Smooth muscle cell (in vitro differentiated cells): ENCODE data around the gene FZD7. TPM values are rescaled to one million over a fixed set of nuclear protein-coding genes. Genes with fewer than 3 reads are reported as not detected.

Experiments used
- DNase-seq: peaks from one replicate; lab custom pipeline; 2025; ENCODE audit not compliant: unreplicated experiment; lab: John Stamatoyannopoulos, UW
- H2AFZ ChIP-seq: fragments of 200-600 bp; sonication (generic); 2 replicates; pipeline ENCODE4 v1.6.0; 2016; ENCODE audit warnings: antibody characterized with exemption, low read depth, mild to moderate bottlenecking
- H3F3A ChIP-seq: fragments of 200-600 bp; sonication (generic); 2 replicates; pipeline ENCODE4 v1.6.0; 2017; ENCODE audit warnings: antibody characterized with exemption, low read depth
- H3K27ac ChIP-seq: fragments of 200-600 bp; sonication (generic); 2 replicates; pipeline ENCODE4 v1.5.1; 2016; ENCODE audit warnings: low read depth, mild to moderate bottlenecking
- H3K27me3 ChIP-seq: fragments of 200-600 bp; sonication (generic); 2 replicates; pipeline ENCODE4 v1.6.1; 2016; ENCODE audit warnings: low read depth, mild to moderate bottlenecking
- H3K36me3 ChIP-seq: fragments of 200-600 bp; sonication (generic); 2 replicates; pipeline ENCODE4 v1.5.1; 2016; ENCODE audit warnings: low read depth
- H3K4me1 ChIP-seq: fragments of 200-600 bp; sonication (generic); 2 replicates; pipeline ENCODE4 v1.5.1; 2016; ENCODE audit warnings: low read depth
- H3K4me2 ChIP-seq: fragments of 200-600 bp; sonication (generic); 2 replicates; pipeline ENCODE4 v1.6.0; 2016; ENCODE audit warnings: mild to moderate bottlenecking
- H3K4me3 ChIP-seq: fragments of 200-600 bp; sonication (generic); 2 replicates; pipeline ENCODE4 v1.5.1; 2016; ENCODE audit warnings: mild to moderate bottlenecking
- H3K79me2 ChIP-seq: fragments of 200-600 bp; sonication (generic); 2 replicates; pipeline ENCODE4 v1.6.0; 2016; ENCODE audit warnings: low read depth, mild to moderate bottlenecking
- H3K9ac ChIP-seq: fragments of 200-600 bp; sonication (generic); 2 replicates; pipeline ENCODE4 v1.6.0; 2016; ENCODE audit warnings: low read depth
- H3K9me3 ChIP-seq: fragments of 200-600 bp; sonication (generic); replicated peaks from 2 replicates; pipeline ENCODE4 v1.5.1; 2016; ENCODE audit warnings: low read depth
- H4K20me1 ChIP-seq: fragments of 200-600 bp; sonication (generic); 2 replicates; pipeline ENCODE4 v1.6.0; 2016; ENCODE audit warnings: low read depth
- CTCF ChIP-seq: fragments of 200-600 bp; sonication (generic); IDR thresholded peaks from 2 replicates; pipeline ENCODE4 v1.5.1; 2017; ENCODE audit warnings: borderline replicate concordance, mild to moderate bottlenecking, antibody characterized with exemption; ENCODE audit not compliant: insufficient read depth, poor library complexity, severe bottlenecking
- WGBS: methylation state at CpG from one replicate; pipeline ENCODE4 v1.1.7; 2016; ENCODE audit warnings: low lambda C conversion rate; 5-methylcytosine and 5-hydroxymethylcytosine counted together
- polyA plus RNA-seq: library from polyadenylated mRNA; unstranded; fragments of >200 nt; fragmentation: Nextera tagmentation; extraction: Ambion mirVana; gene quantifications from 2 replicates; pipeline ENCODE4 v1.2.1, GENCODE V29; 2016
- total RNA-seq: library from RNA; depleted of rRNA; stranded (reverse); fragments of >200 nt; gene quantifications from 2 replicates; pipeline ENCODE4 v1.2.3, GENCODE V29; 2014

FZD7 gene
- total and polyA plus RNA-seq, 2 experiments from 2014 or later, result 14.8 to 17.0 TPM

- Histone ChIP-seq H3K9ac (no peak overlapping the region), H3K27ac (peak overlapping the region; percentile 53), H3K4me3 (no peak overlapping the region), H3F3A (no peaks in the 10 kb centered on the region), H3K36me3 (no peaks in the 10 kb centered on the region), H3K4me1 (peaks cover 26% of the 10 kb centered on the region), H3K9me3 (no peaks in the 10 kb centered on the region), H4K20me1 (no peaks in the 10 kb centered on the region), H2AFZ (peak overlapping the region; percentile 58), H3K4me2 (no peak overlapping the region), H3K79me2 (no peaks in the 10 kb centered on the region), H3K27me3 (no peaks in the 10 kb centered on the region)
- DNase-seq, result no peak
- WGBS, result 49% methylated on average over 8 of the region's 8 CpGs
- no peak for TF ChIP-seq CTCF
These were observed 36.9 kb upstream of the FZD7 start for GRCh38 chr2:201996679-201997314.

GRCh38 chr2:201999279-201999678 is 34.4 kb upstream of the FZD7 start:
- no peak overlapping the region for H3K27ac ChIP-seq
- H3K4me2 ChIP-seq, result no peak overlapping the region
- H3K27me3 ChIP-seq, result no peaks in the 10 kb centered on the region
- H3K4me1 ChIP-seq, result peaks cover 26% of the 10 kb centered on the region
- no peaks in the 10 kb centered on the region for H4K20me1 ChIP-seq
- H3K4me3 ChIP-seq, result no peak overlapping the region
- WGBS, result 93% methylated on average over 7 of the region's 7 CpGs
- no peak for DNase-seq
- no peak overlapping the region for H3K9ac ChIP-seq
- TF ChIP-seq CTCF, result no peak
- H3K79me2 ChIP-seq, result no peaks in the 10 kb centered on the region
- H2AFZ ChIP-seq, result no peak overlapping the region
- H3K9me3 ChIP-seq, result no peaks in the 10 kb centered on the region
- H3K36me3 ChIP-seq, result no peaks in the 10 kb centered on the region
- H3F3A ChIP-seq, result no peaks in the 10 kb centered on the region

GRCh38 chr2:202001826-202002225 is 31.8 kb upstream of the FZD7 start:
- H3K9ac ChIP-seq, result no peak overlapping the region
- no peaks in the 10 kb centered on the region for H3K36me3 ChIP-seq
- H3K27ac ChIP-seq, result no peak overlapping the region
- H3K4me1 ChIP-seq, result peaks cover 7% of the 10 kb centered on the region
- no peaks in the 10 kb centered on the region for H3K79me2 ChIP-seq
- no peak overlapping the region for H3K4me2 ChIP-seq
- WGBS, result 92% methylated on average over 2 of the region's 2 CpGs
- no peaks in the 10 kb centered on the region for H3K9me3 ChIP-seq
- H3F3A ChIP-seq, result no peaks in the 10 kb centered on the region
- no peak for TF ChIP-seq CTCF
- no peaks in the 10 kb centered on the region for H3K27me3 ChIP-seq
- no peak for DNase-seq
- no peaks in the 10 kb centered on the region for H4K20me1 ChIP-seq
- no peak overlapping the region for H3K4me3 ChIP-seq
- H2AFZ ChIP-seq, result no peak overlapping the region

GRCh38 chr2:202002381-202002780 is 31.3 kb upstream of the FZD7 start:
- WGBS, result 81% methylated on average over 6 of the region's 6 CpGs
- H3K79me2 ChIP-seq, result no peaks in the 10 kb centered on the region
- TF ChIP-seq CTCF, result no peak

More at GRCh38 chr2:202002381-202002780, 31.3 kb upstream of the FZD7 start:
- no peaks in the 10 kb centered on the region for H3F3A ChIP-seq
- no peak overlapping the region for H3K27ac ChIP-seq
- no peak overlapping the region for H3K9ac ChIP-seq
- no peaks in the 10 kb centered on the region for H3K27me3 ChIP-seq
- no peak overlapping the region for H3K4me2 ChIP-seq
- no peaks in the 10 kb centered on the region for H4K20me1 ChIP-seq
- H3K36me3 ChIP-seq, result no peaks in the 10 kb centered on the region
- H3K4me3 ChIP-seq, result no peak overlapping the region
- no peak overlapping the region for H2AFZ ChIP-seq
- H3K9me3 ChIP-seq, result no peaks in the 10 kb centered on the region
- no peak for DNase-seq
- H3K4me1 ChIP-seq, result peaks cover 2% of the 10 kb centered on the region
